CD4-positive, alpha-beta T cell treated with Interferon gamma for 1 hour (primary cell): ENCODE data around the gene SYF2.
"Not testable (repeated sequence)": the region's sequence is repeated elsewhere in the genome, so short reads cannot be mapped to it uniquely, and the experiment has no call there.

ENCODE experiments used
- DNase-seq: peaks from one replicate; pipeline ENCODE4 v3.0.0-alpha.2; 2020

The SYF2 gene

GRCh38 chr1:25232027-25232865, at the start of gene SYF2:
Gene SYF2 (minus strand): TSS chr1:25232502. CDS start chr1:25232467, 35 bp downstream.
- DNase-seq, result peak; percentile 92

GRCh38 chr1:25279693-25280111, 47.4 kb upstream of the SYF2 start:
- not testable (repeated sequence) for DNase-seq

- not testable (repeated sequence) for DNase-seq
Observed at GRCh38 chr1:25278790-25279189, 46.5 kb upstream of the SYF2 start.

- not testable (repeated sequence) for DNase-seq
Observed at GRCh38 chr1:25278358-25278757, 46.1 kb upstream of the SYF2 start.

GRCh38 chr1:25277295-25277694, 45.0 kb upstream of the SYF2 start:
- DNase-seq, result not testable (repeated sequence)

GRCh38 chr1:25275648-25276047, 43.3 kb upstream of the SYF2 start:
- not testable (repeated sequence) for DNase-seq

- not testable (repeated sequence) for DNase-seq
Observed at GRCh38 chr1:25272238-25272637, 39.9 kb upstream of the SYF2 start, which contains the start of gene RHD. Gene RHD (plus strand): TSS chr1:25272509. CDS start chr1:25272548, 39 bp downstream.

- not testable (repeated sequence) for DNase-seq
Observed at GRCh38 chr1:25268143-25268760, 36.0 kb upstream of the SYF2 start.

- DNase-seq, result peak; percentile 90
Observed at GRCh38 chr1:25267288-25268142, 35.2 kb upstream of the SYF2 start.

- not testable (repeated sequence) for DNase-seq
Observed at GRCh38 chr1:25266554-25267287, 34.4 kb upstream of the SYF2 start.

- not testable (repeated sequence) for DNase-seq
Observed at GRCh38 chr1:25260336-25260735, 28.0 kb upstream of the SYF2 start.

- DNase-seq, result not testable (repeated sequence)
Observed at GRCh38 chr1:25259813-25260212, 27.5 kb upstream of the SYF2 start.

GRCh38 chr1:25257196-25257595, 24.9 kb upstream of the SYF2 start:
- no peak for DNase-seq

- DNase-seq, result no peak
Observed at GRCh38 chr1:25256578-25256965, 24.3 kb upstream of the SYF2 start.

- DNase-seq, result no peak
Observed at GRCh38 chr1:25255706-25256577, 23.6 kb upstream of the SYF2 start.

- DNase-seq, result no peak
Observed at GRCh38 chr1:25253911-25254310, 21.6 kb upstream of the SYF2 start.

- no peak for DNase-seq
Observed at GRCh38 chr1:25247829-25248754, 15.8 kb upstream of the SYF2 start.

- DNase-seq, result peak; percentile 100
Observed at GRCh38 chr1:25247024-25247828, 14.9 kb upstream of the SYF2 start, which contains the start of gene RSRP1. Gene RSRP1 (minus strand): TSS chr1:25247454. CDS start chr1:25246963, 491 bp downstream.

GRCh38 chr1:25246600-25247023, 14.3 kb upstream of the SYF2 start:
- peak; percentile 19 for DNase-seq
